BJ (cell line): ENCODE data around the gene ZC3H7A. TPM values are rescaled to one million over a fixed set of nuclear protein-coding genes. Genes with fewer than 3 reads are reported as not detected.

Experiments
- CTCF ChIA-PET: fragments of 350-600 bp; formaldehyde crosslinking; extraction: SDS; loops from one replicate; lab custom pipeline; 2021; ENCODE audit warnings: antibody characterized with exemption, inconsistent platforms; lab: Yijun Ruan, JAX
- POLR2A ChIA-PET: fragments of 300-600 bp; sonication (Branson Sonifier 250); formaldehyde crosslinking; extraction: SDS; loops from one replicate; lab custom pipeline; 2021; ENCODE audit warnings: antibody characterized with exemption; lab: Charles Lee
- DNase-seq: peaks from one replicate; pipeline ENCODE4 v3.0.0-alpha.2; 2011; ENCODE audit warnings: low read depth
- H3K27me3 ChIP-seq: 2 replicates; pipeline ENCODE4 v1.6.0; 2011; ENCODE audit warnings: low read length; ENCODE audit not compliant: control insufficient read depth, insufficient read depth
- H3K36me3 ChIP-seq: 2 replicates; pipeline ENCODE4 v1.5.1; 2011; ENCODE audit warnings: low read length; ENCODE audit not compliant: control insufficient read depth, insufficient read depth
- H3K4me3 ChIP-seq: 2 replicates; pipeline ENCODE4 v1.5.1; 2011; ENCODE audit warnings: low read depth, mild to moderate bottlenecking, control low read depth, low read length
- CTCF ChIP-seq: IDR thresholded peaks from 2 replicates; pipeline ENCODE4 v1.5.1; 2011; ENCODE audit warnings: low read depth, mild to moderate bottlenecking, control low read depth, inconsistent platforms, low read length, moderate library complexity; ENCODE audit not compliant: insufficient read depth
- polyA plus RNA-seq: library from polyadenylated mRNA; depleted of rRNA; stranded (reverse); fragments of >200 nt; gene quantifications from 2 replicates; pipeline ENCODE4 v1.2.3, GENCODE V29; 2011

Gene ZC3H7A
- polyA plus RNA-seq, 1 experiment: 30.4 TPM

DNA sequence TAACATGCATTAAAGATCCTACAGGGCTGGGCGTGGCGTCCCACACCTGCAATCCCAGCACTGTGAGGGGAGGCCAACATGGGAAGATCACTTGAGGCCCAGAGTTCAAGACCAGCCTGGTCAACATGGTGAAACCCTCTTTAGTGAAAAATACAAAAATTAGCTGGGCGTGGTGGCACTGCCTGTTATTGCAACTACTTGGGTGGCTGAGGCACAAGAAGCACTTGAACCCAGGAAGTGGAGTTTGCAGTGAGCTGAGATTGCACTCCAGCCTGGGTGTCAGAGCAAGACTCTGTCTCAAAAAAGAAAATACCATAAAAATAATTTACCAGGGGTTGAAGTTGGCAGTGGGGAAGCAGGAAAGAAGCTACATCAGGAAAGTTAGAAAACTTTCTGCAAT is 67.3 kb downstream of the ZC3H7A start:
- no peak for DNase-seq
- Histone ChIP-seq H3K36me3 (peaks cover 10% of the 10 kb centered on the region), H3K4me3 (no peak overlapping the region), H3K27me3 (no peaks in the 10 kb centered on the region)
- TF ChIP-seq CTCF: no peak
- CTCF ChIA-PET: interaction anchor here (0.6 kb wide), 1 partner anchor 275 kb away, joined by 5 read pairs; no protein-coding TSS in a partner anchor
- POLR2A ChIA-PET: interaction anchor here (0.6 kb wide), 1 partner anchor 82 kb away, joined by 5 read pairs; no protein-coding TSS in a partner anchor

- CTCF ChIA-PET: interaction anchor here (0.5 to 0.7 kb wide), 2 partner anchors 272 to 332 kb away, joined by 3 read pairs; no protein-coding TSS in a partner anchor
- H3K36me3 ChIP-seq: peaks cover 9% of the 10 kb centered on the region
Observed at GRCh38 chr16:11727796-11728543, 69.1 kb downstream of the ZC3H7A start.

DNA sequence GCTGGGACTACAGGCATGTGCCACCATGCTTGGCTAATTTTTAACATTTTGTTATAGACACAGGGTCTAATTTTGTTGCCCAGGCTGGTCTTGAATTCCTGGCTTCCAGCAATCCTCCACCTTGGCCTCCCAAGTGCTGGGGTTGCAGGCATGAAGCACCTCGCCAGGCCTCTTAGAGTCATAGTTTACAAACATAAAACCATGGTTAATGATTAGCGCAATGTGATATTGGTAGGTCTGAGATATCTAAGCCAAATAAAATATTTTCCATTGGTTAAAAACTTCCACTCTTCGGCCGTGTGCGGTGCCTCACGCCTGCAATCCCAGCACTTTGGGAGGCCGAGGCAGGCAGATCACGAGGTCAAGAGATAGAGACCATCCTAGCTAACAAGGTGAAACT is 71.0 kb downstream of the ZC3H7A start:
- no peak for DNase-seq
- no peak for TF ChIP-seq CTCF
- peaks cover 9% of the 10 kb centered on the region for H3K36me3 ChIP-seq
- no peaks in the 10 kb centered on the region for H3K27me3 ChIP-seq
- ChIA-PET POLR2A (no interaction called here), CTCF (interaction anchor here (0.7 to 3.1 kb wide), 4 partner anchors 12 to 330 kb away, joined by 3 to 14 read pairs (median 4); no protein-coding TSS in a partner anchor)
- no peak overlapping the region for H3K4me3 ChIP-seq

More at GRCh38 chr16:11727796-11728543, 69.1 kb downstream of the ZC3H7A start:
- no peak for DNase-seq
- Histone ChIP-seq H3K27me3 (no peaks in the 10 kb centered on the region), H3K4me3 (no peak overlapping the region)
- TF ChIP-seq CTCF: no peak
- POLR2A ChIA-PET: no interaction called here

- Histone ChIP-seq H3K4me3 (no peak overlapping the region), H3K36me3 (peaks cover 11% of the 10 kb centered on the region), H3K27me3 (no peaks in the 10 kb centered on the region)
- CTCF ChIA-PET: interaction anchor here (0.7 to 3.1 kb wide), 5 partner anchors 8 to 329 kb away, joined by 3 to 14 read pairs (median 3); no protein-coding TSS in a partner anchor
- no peak for DNase-seq
- TF ChIP-seq CTCF: no peak
- POLR2A ChIA-PET: no interaction called here
Observed at GRCh38 chr16:11725457-11725856, 71.6 kb downstream of the ZC3H7A start.

- Histone ChIP-seq H3K4me3 (no peak overlapping the region), H3K36me3 (peaks cover 11% of the 10 kb centered on the region), H3K27me3 (no peaks in the 10 kb centered on the region)
- no peak for DNase-seq
- ChIA-PET POLR2A (no interaction called here), CTCF (no interaction called here)
- TF ChIP-seq CTCF: no peak
Observed at GRCh38 chr16:11722468-11722808, 74.6 kb downstream of the ZC3H7A start.
